ENCODE measurements around the gene FZD8. TPM values are rescaled to one million over a fixed set of nuclear protein-coding genes. Genes with fewer than 3 reads are reported as not detected.
"Not testable (repeated sequence)": the region's sequence is repeated elsewhere in the genome, so short reads cannot be mapped to it uniquely, and the experiment has no call there.

The FZD8 gene
- polyA plus RNA-seq, 2 of the 4 experiments (the other 2 are of a cell fraction), result 4.4 to 13.4 TPM

GRCh38 chr10:35691522-35692236, 49.6 kb upstream of the FZD8 start (continued):
- TF ChIP-seq BCL3 (IDR thresholded peaks at IDR 0.05), result no peak
- no peak for TF ChIP-seq ZNF302 (CRISPR knock-in tag; IDR thresholded peaks at IDR 0.05)
- TF ChIP-seq FOSL2 (IDR thresholded peaks at IDR 0.05), result no peak
- no peak for TF ChIP-seq FOSL2 (CRISPR knock-in tag; IDR thresholded peaks at IDR 0.05)
- no peak for TF ChIP-seq REST (IDR thresholded peaks at IDR 0.05)
- TF ChIP-seq ELK1 (IDR thresholded peaks at IDR 0.05; ENCODE audit: low read depth, low read length), result no peak
- TF ChIP-seq RCOR1 (IDR thresholded peaks at IDR 0.05; ENCODE audit: low read depth, low read length), result no peak
- no peak for TF ChIP-seq JUNB (IDR thresholded peaks at IDR 0.05)
- TF ChIP-seq ZFP36 (IDR thresholded peaks at IDR 0.05; ENCODE audit: borderline replicate concordance, partially characterized antibody), result no peak

- Histone ChIP-seq H3K27ac (no peak overlapping the region), H3K4me1 (peaks cover 4% of the 10 kb centered on the region; the same call in 2 of the 3 replicates), H3K4me2 (no peak overlapping the region), H3K9me3 (no peaks in the 10 kb centered on the region), H3K4me3 (no peak overlapping the region)
- ChIA-PET POLR2A (no interaction called here), CTCF (interaction anchor here (1.5 kb wide), 1 partner anchor 1089 kb away, joined by 4 read pairs; no protein-coding TSS in a partner anchor)
- FAIRE-seq (no peak), ATAC-seq (no peak), DNase-seq (ENCODE audit: low read depth in 1 of 2, low spot score in 1 of 2) (no peak)
- TF ChIP-seq PBX3 (IDR thresholded peaks at IDR 0.05) (no peak), MYC (IDR thresholded peaks at IDR 0.05; ENCODE audit: borderline replicate concordance, low read length) (no peak), MAZ (IDR thresholded peaks at IDR 0.05; ENCODE audit: borderline replicate concordance, low read depth, low read length) (no peak), E2F6 (IDR thresholded peaks at IDR 0.05; ENCODE audit: borderline replicate concordance, low read depth) (no peak), FOXS1 (CRISPR knock-in tag; IDR thresholded peaks at IDR 0.05) (no peak)
- 37% methylated on average over 5 of the region's 5 CpGs for WGBS (ENCODE audit: missing lambda C conversion rate)
Measured at GRCh38 chr10:35690534-35690933, 48.4 kb upstream of the FZD8 start.

- TF ChIP-seq ZC3H11A (IDR thresholded peaks at IDR 0.05), result peak; percentile 94
- ATAC-seq; H3K4me3 ChIP-seq; H3K27ac ChIP-seq; DNase-seq (ENCODE audit: low read depth in 1 of 2, low spot score in 1 of 2); FAIRE-seq; POLR2A ChIA-PET; H3K9me3 ChIP-seq: not testable (repeated sequence)
- 62% methylated on average over 4 of the region's 4 CpGs for WGBS (ENCODE audit: missing lambda C conversion rate)
- CTCF ChIA-PET, result interaction anchor here (1.2 kb wide), 1 partner anchor 17 kb away, joined by 5 read pairs; no protein-coding TSS in a partner anchor
- peak overlapping the region; percentile 68 for H3K4me2 ChIP-seq
- peaks cover 13% of the 10 kb centered on the region for H3K4me1 ChIP-seq
Measured at GRCh38 chr10:35685858-35686257, 43.8 kb upstream of the FZD8 start.

All from A549 (cell line).